Putamen (tissue), 1 donor: ENCODE measurements around the gene ZNF480.
"Not testable (repeated sequence)": the region's sequence is repeated elsewhere in the genome, so short reads cannot be mapped to it uniquely, and the experiment has no call there.

Experiments
- DNase-seq: peaks from one replicate; pipeline ENCODE4 v3.0.0-alpha.2; 2016; ENCODE audit warnings: low spot score

Gene ZNF480

GRCh38 chr19:52296773-52297600 lies at the start of gene ZNF480:
Gene ZNF480, plus strand, starts transcription at chr19:52297169. Its CDS starts 3,244 bp downstream, at chr19:52300413.
- DNase-seq, result peak; percentile 82

- no peak for DNase-seq
Measured at GRCh38 chr19:52248241-52248640, 48.7 kb upstream of the ZNF480 start.

- no peak for DNase-seq
Measured at GRCh38 chr19:52258426-52258825, 38.5 kb upstream of the ZNF480 start.

GRCh38 chr19:52265556-52265955 lies 31.4 kb upstream of the ZNF480 start:
- DNase-seq, result not testable (repeated sequence)

GRCh38 chr19:52269338-52270261 lies 27.4 kb upstream of the ZNF480 start, which contains the start of gene ZNF766:
Gene ZNF766, plus strand, starts transcription at chr19:52269587. Its CDS starts 27 bp downstream, at chr19:52269614.
- DNase-seq, result peak; percentile 94

- DNase-seq, result peak; percentile 0
Measured at GRCh38 chr19:52270266-52270885, 26.6 kb upstream of the ZNF480 start.

GRCh38 chr19:52273301-52273700 lies 23.7 kb upstream of the ZNF480 start:
- DNase-seq, result no peak

- DNase-seq, result no peak
Measured at GRCh38 chr19:52274191-52274590, 22.8 kb upstream of the ZNF480 start.

- no peak for DNase-seq
Measured at GRCh38 chr19:52275988-52276387, 21.0 kb upstream of the ZNF480 start.

GRCh38 chr19:52277471-52277870 lies 19.5 kb upstream of the ZNF480 start:
- DNase-seq, result no peak

- DNase-seq, result no peak
Measured at GRCh38 chr19:52286256-52286655, 10.7 kb upstream of the ZNF480 start.

- DNase-seq, result no peak
Measured at GRCh38 chr19:52291781-52292180, 5.2 kb upstream of the ZNF480 start.

- not testable (repeated sequence) for DNase-seq
Measured at GRCh38 chr19:52292946-52293345, 4.0 kb upstream of the ZNF480 start.

- DNase-seq, result peak; percentile 1
Measured at GRCh38 chr19:52296400-52296772, 583 bp upstream of the ZNF480 start.

- no peak for DNase-seq
Measured at GRCh38 chr19:52297601-52298364, 814 bp downstream of the ZNF480 start.

- DNase-seq, result no peak
Measured at GRCh38 chr19:52307275-52307674, 10.3 kb downstream of the ZNF480 start.

GRCh38 chr19:52322429-52322828 lies 25.5 kb downstream of the ZNF480 start:
- DNase-seq, result no peak

- DNase-seq, result no peak
Measured at GRCh38 chr19:52331757-52332156, 34.8 kb downstream of the ZNF480 start.

- DNase-seq, result no peak
Measured at GRCh38 chr19:52335768-52336116, 38.8 kb downstream of the ZNF480 start.

- DNase-seq, result peak; percentile 90
Measured at GRCh38 chr19:52336117-52336790, 39.3 kb downstream of the ZNF480 start, which contains the start of gene ZNF610. Gene ZNF610, plus strand, starts transcription at chr19:52336243. Its CDS starts 12,930 bp downstream, at chr19:52349173.
